HS-27A (cell line): Measurements from ENCODE around the gene S100A7A.
"Not testable (repeated sequence)": the region's sequence is repeated elsewhere in the genome, so short reads cannot be mapped to it uniquely, and the experiment has no call there.

Experiments used
- DNase-seq: peaks from one replicate; pipeline ENCODE4 v3.0.0-alpha.2; 2012; ENCODE audit warnings: low read depth, missing footprints

Gene S100A7A

DNA sequence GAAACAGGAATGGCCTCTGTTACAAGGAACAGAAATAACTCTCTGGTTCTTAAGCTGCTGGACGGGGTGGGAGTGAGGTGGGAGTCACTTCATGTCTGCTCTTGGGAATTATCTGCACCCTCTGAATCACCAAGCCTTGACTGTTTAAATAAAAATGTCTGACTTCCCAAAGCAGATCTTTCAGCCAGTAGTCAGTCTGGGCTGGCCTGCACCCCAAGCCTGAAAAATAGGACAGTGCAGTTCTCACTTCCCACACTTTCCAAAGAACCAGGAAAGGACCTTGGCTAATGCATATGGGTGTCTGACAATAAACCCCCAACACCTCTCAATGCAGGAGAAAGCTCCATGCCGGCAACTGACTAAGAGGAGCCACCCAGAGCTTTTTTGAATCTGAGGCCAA lies 43.3 kb downstream of the S100A7A start:
- DNase-seq = no peak

- no peak for DNase-seq
Measured at GRCh38 chr1:153460551-153460950, 44.2 kb downstream of the S100A7A start, which contains the start of gene S100A7. TSS of gene S100A7 (minus strand) at chr1:153460651. CDS start at chr1:153459013, 1,638 bp downstream.

DNA sequence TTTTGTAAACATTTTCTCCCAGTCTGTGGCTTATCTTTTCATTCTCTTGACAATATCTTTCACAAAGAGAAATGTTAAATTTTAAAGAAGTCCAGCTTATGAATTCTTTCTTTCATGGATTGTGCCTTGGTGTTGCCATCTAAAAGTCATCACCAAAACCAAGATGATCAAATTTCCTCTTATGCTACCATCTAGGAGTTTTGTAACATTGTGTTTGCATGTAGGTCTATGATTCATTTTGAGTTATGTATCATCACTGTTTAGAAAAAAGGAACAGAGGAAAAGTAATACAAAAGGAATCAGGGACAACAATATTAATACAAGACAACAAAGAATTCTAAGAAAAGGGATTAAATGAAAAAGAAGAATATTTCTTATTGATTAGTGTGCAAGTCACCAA lies 46.4 kb downstream of the S100A7A start:
- DNase-seq = not testable (repeated sequence)

GRCh38 chr1:153465811-153466636 lies 49.7 kb downstream of the S100A7A start:
- peak; percentile 4 for DNase-seq

DNA sequence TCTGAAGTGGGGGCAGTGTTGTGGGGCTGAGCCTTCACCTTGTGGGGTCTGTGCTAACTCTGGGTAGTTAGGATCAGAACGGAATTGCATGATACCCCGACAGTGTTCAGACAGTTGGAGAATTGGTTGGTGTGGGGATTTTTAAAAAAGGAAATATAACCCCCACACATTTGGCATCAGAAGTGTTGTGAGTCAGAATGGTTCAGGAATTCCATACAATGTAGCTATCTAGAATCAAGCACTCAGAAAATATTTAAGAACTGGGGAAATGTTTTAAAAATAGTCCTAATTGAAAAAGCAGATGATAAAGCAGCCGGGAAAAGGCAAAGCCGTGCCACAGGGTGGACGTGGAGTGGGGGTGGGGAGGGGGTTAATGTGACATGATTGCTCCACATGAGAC lies 50.6 kb downstream of the S100A7A start:
- no peak for DNase-seq

- no peak for DNase-seq
Measured at GRCh38 chr1:153470707-153471106, 54.4 kb downstream of the S100A7A start.
